Measurements from ENCODE around the gene ANO6.

Gene ANO6

DNA sequence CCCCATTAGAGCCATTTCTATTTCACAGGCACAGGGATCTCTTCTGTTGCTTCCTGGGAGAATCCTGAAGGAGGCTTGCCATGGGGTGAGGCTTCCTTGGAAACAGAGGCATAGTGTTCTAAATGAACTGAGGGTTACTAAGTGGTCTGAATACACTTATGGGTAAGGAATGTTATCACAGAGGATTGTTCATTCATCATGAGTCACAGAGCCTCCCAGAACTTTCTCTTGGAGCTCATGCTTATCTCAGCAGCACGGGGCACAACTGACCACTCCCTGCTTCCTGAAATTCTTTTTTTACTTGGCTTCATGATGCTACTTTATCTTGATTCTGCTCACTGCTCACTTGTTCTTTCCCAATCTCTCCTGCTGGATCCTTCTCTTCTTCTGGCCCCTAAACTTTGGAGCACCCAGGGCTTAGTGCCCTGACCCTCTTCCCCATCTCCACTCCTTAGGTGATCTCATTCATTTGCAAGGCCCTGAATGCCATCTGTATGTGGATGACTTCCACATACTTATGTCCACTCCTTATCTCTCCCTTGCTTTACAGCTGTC, 57.9 kb downstream of the ANO6 start:
- TF ChIP-seq, protein P1, sequence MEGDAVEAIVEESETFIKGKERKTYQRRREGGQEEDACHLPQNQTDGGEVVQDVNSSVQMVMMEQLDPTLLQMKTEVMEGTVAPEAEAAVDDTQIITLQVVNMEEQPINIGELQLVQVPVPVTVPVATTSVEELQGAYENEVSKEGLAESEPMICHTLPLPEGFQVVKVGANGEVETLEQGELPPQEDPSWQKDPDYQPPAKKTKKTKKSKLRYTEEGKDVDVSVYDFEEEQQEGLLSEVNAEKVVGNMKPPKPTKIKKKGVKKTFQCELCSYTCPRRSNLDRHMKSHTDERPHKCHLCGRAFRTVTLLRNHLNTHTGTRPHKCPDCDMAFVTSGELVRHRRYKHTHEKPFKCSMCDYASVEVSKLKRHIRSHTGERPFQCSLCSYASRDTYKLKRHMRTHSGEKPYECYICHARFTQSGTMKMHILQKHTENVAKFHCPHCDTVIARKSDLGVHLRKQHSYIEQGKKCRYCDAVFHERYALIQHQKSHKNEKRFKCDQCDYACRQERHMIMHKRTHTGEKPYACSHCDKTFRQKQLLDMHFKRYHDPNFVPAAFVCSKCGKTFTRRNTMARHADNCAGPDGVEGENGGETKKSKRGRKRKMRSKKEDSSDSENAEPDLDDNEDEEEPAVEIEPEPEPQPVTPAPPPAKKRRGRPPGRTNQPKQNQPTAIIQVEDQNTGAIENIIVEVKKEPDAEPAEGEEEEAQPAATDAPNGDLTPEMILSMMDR (conservative IDR thresholded peaks at IDR 0.05) = no peak
- TF ChIP-seq ZFX (IDR thresholded peaks at IDR 0.05) = no peak
- no peak overlapping the region for H3K27ac ChIP-seq

DNA sequence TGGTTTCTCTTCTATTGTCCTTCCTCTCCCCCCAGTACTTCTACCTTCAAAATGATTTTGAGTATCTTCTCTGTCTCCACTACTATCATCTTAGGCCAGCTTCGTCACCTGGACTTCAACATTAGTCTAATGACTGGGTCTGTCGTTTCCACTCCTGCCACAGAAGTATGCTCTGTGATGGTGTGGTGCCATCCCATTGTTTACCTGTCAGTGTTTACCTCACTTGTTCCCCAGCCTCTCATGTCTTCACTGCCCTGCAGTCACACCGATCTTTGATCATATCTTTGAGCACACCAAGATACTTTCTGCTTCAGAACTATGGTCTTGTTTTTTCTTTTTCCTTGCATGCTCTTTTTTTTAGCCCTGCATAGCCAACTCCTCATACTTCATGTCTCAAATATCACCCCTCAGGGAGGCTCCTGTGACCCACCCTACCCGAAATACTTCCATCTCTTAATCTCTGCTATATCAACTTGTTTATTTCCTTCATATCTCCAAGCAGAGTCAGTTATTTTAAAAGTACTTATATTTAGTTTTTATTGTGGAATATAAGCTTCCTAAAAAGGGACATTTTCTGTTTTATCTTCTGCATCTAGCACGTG, 60.4 kb downstream of the ANO6 start:
- no peak overlapping the region for H3K27ac ChIP-seq
- TF ChIP-seq, protein P1 (conservative IDR thresholded peaks at IDR 0.05) = no peak
- TF ChIP-seq ZFX (IDR thresholded peaks at IDR 0.05) = no peak

DNA sequence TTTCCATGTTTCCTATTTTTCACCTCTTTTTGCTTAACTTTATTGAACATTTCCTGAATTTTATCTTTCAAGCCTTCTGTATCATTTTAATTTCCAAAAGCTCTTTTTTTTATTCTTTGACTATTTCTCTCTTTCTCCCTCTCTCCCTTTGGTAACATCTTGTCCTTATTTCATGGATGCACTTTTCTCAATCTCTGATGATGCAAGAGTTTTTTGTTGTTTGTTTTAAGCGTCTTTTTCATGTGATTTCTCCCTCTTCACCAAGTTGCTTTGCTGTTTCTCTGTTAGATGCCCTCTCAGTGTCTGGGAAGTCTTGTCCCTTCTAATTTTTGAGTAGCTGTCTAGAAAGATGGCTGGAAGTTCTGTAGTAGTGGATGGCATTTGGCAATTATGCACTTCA, 62.6 kb downstream of the ANO6 start:
- no peak overlapping the region for H3K27ac ChIP-seq
- TF ChIP-seq, protein P1 (conservative IDR thresholded peaks at IDR 0.05) = no peak
- TF ChIP-seq ZFX (IDR thresholded peaks at IDR 0.05) = no peak

DNA sequence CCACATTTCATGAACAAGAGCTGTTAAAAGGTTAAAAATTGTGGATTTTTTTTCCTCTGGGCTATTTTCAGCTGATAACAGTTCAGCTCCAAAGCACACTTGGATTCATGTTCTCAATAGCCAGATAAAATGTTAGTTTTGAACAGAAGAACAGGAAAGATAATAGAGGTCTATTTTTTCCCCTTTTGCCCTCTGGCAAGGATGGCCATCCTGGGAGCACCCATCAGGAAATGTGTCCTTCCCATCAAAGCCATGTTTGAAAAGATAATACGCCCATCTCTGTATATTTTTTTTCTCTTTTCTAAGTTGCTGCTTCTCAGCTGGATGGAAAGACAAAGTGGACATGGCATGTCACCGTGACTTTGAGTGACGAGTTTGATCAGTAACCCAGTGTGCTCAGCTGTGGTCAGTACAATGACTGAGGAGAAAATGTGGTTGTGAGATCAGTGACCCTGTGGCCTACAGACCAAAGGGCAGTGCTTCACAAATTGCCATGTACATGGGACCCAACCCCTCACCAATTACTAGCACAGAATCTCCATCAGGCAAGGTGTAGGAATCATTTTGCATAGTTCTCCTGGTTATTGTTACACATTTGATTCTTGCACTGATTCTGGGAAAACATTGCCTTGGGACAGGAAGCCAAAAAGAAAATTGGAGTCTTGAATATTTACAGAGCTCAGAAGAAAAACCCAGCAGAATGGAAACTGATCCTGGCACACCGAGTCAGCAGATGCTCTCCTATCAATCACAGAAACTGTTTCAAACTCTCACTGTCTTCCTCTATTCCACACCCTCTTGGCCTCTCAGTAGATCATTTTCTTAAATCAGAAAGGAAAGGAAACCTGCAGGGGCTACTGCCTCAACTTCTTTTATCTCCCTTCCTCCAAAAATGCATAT, 64.3 kb downstream of the ANO6 start:
- TF ChIP-seq, protein P1 (conservative IDR thresholded peaks at IDR 0.05) = no peak
- no peak for TF ChIP-seq ZFX (IDR thresholded peaks at IDR 0.05)
- H3K27ac ChIP-seq = no peak overlapping the region

DNA sequence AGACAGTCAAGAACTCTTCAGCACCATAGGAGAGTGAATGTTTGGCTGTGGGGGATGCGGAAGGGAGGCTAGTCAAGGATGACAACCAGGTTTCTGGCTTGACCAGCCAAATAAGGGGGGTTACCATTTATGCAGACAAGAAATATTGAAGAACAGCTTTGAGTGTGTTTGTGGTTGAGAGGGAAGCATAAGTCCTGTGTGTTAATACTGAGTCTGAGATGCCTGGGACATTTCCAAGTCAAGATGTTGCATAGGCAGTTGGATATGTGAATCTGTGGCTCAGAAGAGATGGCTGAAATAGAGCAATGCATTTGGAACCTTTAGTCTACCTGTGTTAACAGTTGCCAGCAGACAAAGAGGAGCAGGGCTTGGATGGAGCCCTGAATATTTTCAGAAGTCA, 66.1 kb downstream of the ANO6 start:
- TF ChIP-seq, protein P1 (conservative IDR thresholded peaks at IDR 0.05) = no peak
- no peak for TF ChIP-seq ZFX (IDR thresholded peaks at IDR 0.05)
- no peak overlapping the region for H3K27ac ChIP-seq

DNA sequence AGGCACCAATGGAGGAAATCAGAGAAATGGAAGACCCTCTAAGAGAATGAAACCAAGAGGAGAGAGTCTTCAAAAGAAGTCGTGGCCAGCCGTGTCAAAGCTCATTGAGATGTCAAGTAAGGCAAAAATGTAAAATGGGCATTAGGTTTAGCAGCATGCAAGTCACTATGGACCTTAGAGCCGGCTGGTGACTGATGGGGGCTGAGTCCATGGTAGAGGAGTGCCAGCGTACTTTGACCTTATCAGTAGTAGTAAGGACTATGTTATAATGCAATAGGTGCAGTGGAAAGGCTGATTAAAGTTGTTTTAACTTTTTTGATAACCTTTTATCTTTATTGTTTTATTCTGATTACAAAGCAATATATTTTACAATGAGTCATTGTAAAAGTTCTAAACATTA, 66.5 kb downstream of the ANO6 start:
- no peak for TF ChIP-seq ZFX (IDR thresholded peaks at IDR 0.05)
- TF ChIP-seq, protein P1 (conservative IDR thresholded peaks at IDR 0.05) = no peak
- H3K27ac ChIP-seq = no peak overlapping the region
